Mesothelial cell of epicardium (in vitro differentiated cells): Measurements from ENCODE around the gene PAK2. TPM values are rescaled to one million over a fixed set of nuclear protein-coding genes. Genes with fewer than 3 reads are reported as not detected.

ENCODE experiments used
- DNase-seq, 2 experiments: peaks; one replicate each; pipeline ENCODE4 v3.0.0; 2021; ENCODE audit warnings: low spot score in 2 of 2; ENCODE audit not compliant: unreplicated experiment in 2 of 2
- H3K27ac Mint-ChIP-seq: 2 replicates; pipeline ENCODE4 v1.8.0; 2021; ENCODE audit warnings: mixed read lengths
- H3K27me3 Mint-ChIP-seq: 2 replicates; pipeline ENCODE4 v1.8.0; 2021; ENCODE audit warnings: low read depth, mixed read lengths
- H3K36me3 Mint-ChIP-seq: 2 replicates; pipeline ENCODE4 v1.8.0; 2021; ENCODE audit warnings: mixed read lengths
- H3K4me1 Mint-ChIP-seq: 2 replicates; pipeline ENCODE4 v1.8.0; 2021; ENCODE audit warnings: mixed read lengths
- H3K4me3 Mint-ChIP-seq: 2 replicates; pipeline ENCODE4 v1.8.0; 2021; ENCODE audit warnings: mild to moderate bottlenecking, moderate library complexity, mixed read lengths
- H3K9me3 Mint-ChIP-seq: 2 replicates; pipeline ENCODE4 v1.8.0; 2021; ENCODE audit warnings: mixed read lengths
- CTCF ChIP-seq: fragments of 200-600 bp; sonication (generic); IDR thresholded peaks from one replicate; pipeline ENCODE4 v1.5.0; 2021; ENCODE audit warnings: antibody characterized with exemption; ENCODE audit not compliant: unreplicated experiment
- total RNA-seq: library from RNA; stranded (reverse); gene quantifications from 3 replicates; pipeline ENCODE4 v1.2.1, GENCODE V29; 2021

Gene PAK2
- total RNA-seq, 1 donor from 2014 or later: 52.0 TPM

- Mint-ChIP-seq H3K9me3 (peaks cover 30% of the 10 kb centered on the region), H3K36me3 (peaks cover 43% of the 10 kb centered on the region)
These were observed 18.5 kb downstream of the PAK2 start for GRCh38 chr3:196757876-196758739.

GRCh38 chr3:196763179-196763578 is 23.5 kb downstream of the PAK2 start:
- H3K27ac Mint-ChIP-seq: no peak overlapping the region
- peaks cover 15% of the 10 kb centered on the region for H3K9me3 Mint-ChIP-seq
- no peak overlapping the region for H3K4me3 Mint-ChIP-seq
- no peak for TF ChIP-seq CTCF
- no peaks in the 10 kb centered on the region for H3K27me3 Mint-ChIP-seq
- DNase-seq: no peak
- peaks cover 29% of the 10 kb centered on the region for H3K36me3 Mint-ChIP-seq
- no peaks in the 10 kb centered on the region for H3K4me1 Mint-ChIP-seq

More at GRCh38 chr3:196757876-196758739, 18.5 kb downstream of the PAK2 start:
- H3K4me1 Mint-ChIP-seq: peaks cover 20% of the 10 kb centered on the region
- TF ChIP-seq CTCF: no peak
- DNase-seq: no peak
- H3K4me3 Mint-ChIP-seq: no peak overlapping the region
- H3K27me3 Mint-ChIP-seq: no peaks in the 10 kb centered on the region
- H3K27ac Mint-ChIP-seq: no peak overlapping the region

- Mint-ChIP-seq H3K27ac (no peak overlapping the region), H3K9me3 (peaks cover 13% of the 10 kb centered on the region), H3K4me1 (no peaks in the 10 kb centered on the region), H3K4me3 (no peak overlapping the region), H3K36me3 (peaks cover 24% of the 10 kb centered on the region), H3K27me3 (no peaks in the 10 kb centered on the region)
- no peak for DNase-seq
- TF ChIP-seq CTCF: no peak
These were observed 25.8 kb downstream of the PAK2 start for GRCh38 chr3:196765454-196765853.

- Mint-ChIP-seq H3K9me3 (peaks cover 11% of the 10 kb centered on the region), H3K4me1 (peaks cover 20% of the 10 kb centered on the region), H3K27ac (no peak overlapping the region), H3K4me3 (no peak overlapping the region), H3K36me3 (peaks cover 16% of the 10 kb centered on the region), H3K27me3 (no peaks in the 10 kb centered on the region)
- TF ChIP-seq CTCF: no peak
- no peak for DNase-seq
These were observed 31.4 kb downstream of the PAK2 start for GRCh38 chr3:196771067-196771466.

GRCh38 chr3:196772102-196772501 is 32.4 kb downstream of the PAK2 start:
- H3K27ac Mint-ChIP-seq: peak overlapping the region; percentile 69
- peaks cover 20% of the 10 kb centered on the region for H3K4me1 Mint-ChIP-seq
- no peak overlapping the region for H3K4me3 Mint-ChIP-seq
- H3K27me3 Mint-ChIP-seq: no peaks in the 10 kb centered on the region
- H3K9me3 Mint-ChIP-seq: peaks cover 11% of the 10 kb centered on the region
- TF ChIP-seq CTCF: no peak
- peaks cover 16% of the 10 kb centered on the region for H3K36me3 Mint-ChIP-seq
- DNase-seq: no peak
